Cardiac muscle cell (in vitro differentiated cells and primary cell): ENCODE measurements around the gene AP1S1. TPM values are rescaled to one million over a fixed set of nuclear protein-coding genes. Genes with fewer than 3 reads are reported as not detected.

Experiments
- DNase-seq, 2 donors: peaks; one replicate each; pipeline versions ENCODE4 v3.0.0 to v3.0.0-alpha.2; 2010 to 2017; ENCODE audit warnings: low read depth in 1 of 2, low spot score in 1 of 2
- H3K27ac ChIP-seq: fragments of 200-600 bp; sonication (generic); 2 replicates; pipeline ENCODE4 v1.5.1; 2016
- H3K27me3 ChIP-seq: fragments of 200-600 bp; sonication (generic); 2 replicates; pipeline ENCODE4 v1.6.0; 2016; ENCODE audit warnings: control low read depth
- H3K36me3 ChIP-seq: fragments of 200-600 bp; sonication (generic); 2 replicates; pipeline ENCODE4 v1.5.1; 2016; ENCODE audit warnings: control low read depth
- H3K4me1 ChIP-seq: fragments of 200-600 bp; sonication (generic); 2 replicates; pipeline ENCODE4 v1.8.1; 2017; ENCODE audit warnings: low read depth, mild to moderate bottlenecking, mixed run types
- H3K4me3 ChIP-seq: fragments of 200-600 bp; sonication (generic); 2 replicates; pipeline ENCODE4 v1.5.1; 2016; ENCODE audit warnings: mild to moderate bottlenecking
- H3K9me3 ChIP-seq: fragments of 200-600 bp; sonication (generic); 2 replicates; pipeline ENCODE4 v1.5.1; 2017; ENCODE audit warnings: low read depth, mild to moderate bottlenecking, control low read depth
- CTCF ChIP-seq: IDR thresholded peaks from 2 replicates; pipeline ENCODE4 v1.5.1; 2012; ENCODE audit warnings: low read depth, mild to moderate bottlenecking, low read length
- polyA plus RNA-seq: library from polyadenylated mRNA; unstranded; fragments of >200 nt; fragmentation: Nextera tagmentation; extraction: Ambion mirVana; gene quantifications from 2 replicates; pipeline ENCODE4 v1.2.1, GENCODE V29; 2016
- total RNA-seq: library from RNA; depleted of rRNA; stranded (reverse); fragments of >200 nt; gene quantifications from 2 replicates; pipeline ENCODE4 v1.2.3, GENCODE V29; 2016

The AP1S1 gene
- total and polyA plus RNA-seq, 2 experiments from 2014 or later: 10.1 to 51.5 TPM

DNA sequence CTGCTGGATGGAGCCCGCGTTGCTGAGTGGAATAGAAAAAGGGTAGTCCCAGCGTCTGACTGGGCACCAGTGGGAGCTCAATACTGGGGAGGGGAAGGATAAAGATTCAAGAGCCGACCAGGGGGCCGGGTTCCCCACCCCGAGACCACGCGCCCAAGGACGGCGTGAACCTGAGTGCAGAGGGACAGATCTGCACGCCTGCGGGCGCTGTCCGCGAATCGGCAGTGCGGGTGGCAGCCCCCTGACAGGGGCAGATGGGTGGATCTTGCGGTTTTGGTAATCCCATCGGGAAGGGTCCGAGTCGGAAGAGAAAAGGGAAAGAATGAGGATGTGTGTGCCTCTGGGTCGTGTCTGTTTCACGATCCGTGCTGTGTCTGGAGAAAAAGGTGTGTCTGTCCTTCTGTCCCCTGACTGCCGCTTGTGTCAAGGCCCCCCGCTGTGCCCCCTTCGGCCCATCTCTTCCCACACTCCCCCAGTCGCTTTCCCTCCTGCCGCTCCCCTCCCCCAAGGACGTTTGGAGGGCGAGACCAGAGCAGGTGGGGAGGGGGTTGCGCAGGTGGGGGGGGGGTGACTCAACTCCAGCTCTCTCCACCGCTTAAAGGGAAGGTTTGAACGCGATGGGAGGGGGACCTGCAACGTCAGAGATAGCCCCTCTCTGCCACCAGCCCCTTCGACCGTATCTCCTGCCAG, 11.8 kb downstream of the AP1S1 start:
- Histone ChIP-seq H3K4me1 (peaks cover 17% of the 10 kb centered on the region), H3K9me3 (no peaks in the 10 kb centered on the region), H3K36me3 (no peaks in the 10 kb centered on the region), H3K27ac (no peak overlapping the region), H3K27me3 (peaks cover 100% of the 10 kb centered on the region), H3K4me3 (peak overlapping the region; percentile 12)
- no peak for TF ChIP-seq CTCF
- no peak for DNase-seq

- no peak overlapping the region for H3K27ac ChIP-seq
- H3K36me3 ChIP-seq: no peaks in the 10 kb centered on the region
- no peaks in the 10 kb centered on the region for H3K9me3 ChIP-seq
- DNase-seq: no peak
- peaks cover 17% of the 10 kb centered on the region for H3K4me1 ChIP-seq
- TF ChIP-seq CTCF: no peak
- peaks cover 100% of the 10 kb centered on the region for H3K27me3 ChIP-seq
- H3K4me3 ChIP-seq: no peak overlapping the region
Measured at GRCh38 chr7:101166648-101166908, 12.3 kb downstream of the AP1S1 start.

DNA sequence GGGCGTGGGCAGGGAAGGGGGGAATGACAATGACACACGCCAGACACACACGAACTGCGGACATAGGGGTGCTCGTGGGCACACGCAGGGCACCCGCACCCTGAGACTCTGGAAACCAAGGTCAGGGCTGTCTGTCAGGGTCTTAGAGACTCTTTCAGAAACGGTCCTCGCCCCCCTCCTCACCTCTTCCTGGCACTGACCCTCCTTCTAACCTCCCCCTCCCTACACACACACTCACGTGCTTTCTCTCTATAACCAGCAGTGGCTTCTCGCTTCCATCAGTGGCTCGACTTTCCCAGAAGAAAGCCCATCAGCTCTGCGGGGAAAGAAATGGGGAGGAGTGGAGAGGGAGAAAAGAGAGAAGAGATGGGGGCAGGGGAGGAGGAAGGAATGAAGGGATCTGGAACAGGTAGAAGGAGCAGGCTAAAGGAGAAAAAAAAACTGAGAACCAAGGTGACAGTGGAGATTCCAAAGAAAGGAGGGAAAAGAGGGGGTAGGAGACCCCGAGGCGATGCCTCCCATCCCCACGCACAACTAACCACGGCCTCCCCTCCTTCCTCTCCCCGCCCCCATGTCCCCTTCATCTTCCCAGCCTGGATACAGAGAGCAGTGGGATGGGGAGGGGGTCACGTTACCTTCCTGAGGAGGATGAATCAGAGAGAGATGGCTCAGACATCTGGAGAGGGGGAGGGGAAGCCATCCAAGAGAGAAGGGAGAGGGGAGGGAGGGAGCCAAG, 12.8 kb downstream of the AP1S1 start:
- no peak for TF ChIP-seq CTCF
- Histone ChIP-seq H3K36me3 (no peaks in the 10 kb centered on the region), H3K4me3 (no peak overlapping the region), H3K4me1 (peaks cover 17% of the 10 kb centered on the region), H3K9me3 (no peaks in the 10 kb centered on the region), H3K27ac (no peak overlapping the region), H3K27me3 (peaks cover 100% of the 10 kb centered on the region)
- DNase-seq: no peak

DNA sequence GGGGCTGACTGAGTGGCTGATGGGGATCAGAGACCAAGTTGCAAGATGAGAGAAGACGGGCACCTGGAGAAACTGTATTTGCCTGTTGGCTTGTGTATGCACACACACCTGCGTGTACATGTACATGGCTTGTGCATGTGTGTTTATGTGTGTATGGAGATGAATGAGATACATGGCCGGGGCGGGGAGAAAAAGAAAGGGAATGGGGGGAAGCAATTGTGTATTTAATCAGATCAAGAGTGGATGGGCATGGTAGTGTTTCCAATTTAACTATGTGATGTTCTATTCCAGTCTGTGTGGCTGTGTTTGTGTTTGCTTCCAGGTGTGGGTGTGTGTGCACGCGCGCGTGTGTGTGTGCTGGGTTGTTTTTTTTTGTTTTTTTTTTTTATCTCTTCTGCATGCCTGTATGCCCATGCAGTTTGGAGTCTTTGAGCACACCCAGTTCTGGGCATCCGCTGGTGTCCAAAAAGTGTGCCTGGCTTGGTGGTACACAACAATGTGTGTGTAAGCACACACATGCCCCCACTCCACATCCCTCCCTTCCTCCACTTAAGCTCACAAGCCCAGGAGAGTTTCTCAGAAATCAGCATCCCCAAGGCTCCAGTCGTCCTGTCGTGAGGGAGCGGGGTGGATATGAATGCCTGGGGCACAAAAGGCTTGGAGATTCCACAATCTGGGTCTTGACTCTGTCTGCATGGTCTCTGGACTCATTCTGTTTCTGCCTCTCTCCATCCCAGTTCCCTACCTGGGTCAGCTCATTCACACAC, 13.6 kb downstream of the AP1S1 start:
- TF ChIP-seq CTCF: no peak
- Histone ChIP-seq H3K9me3 (no peaks in the 10 kb centered on the region), H3K27ac (no peak overlapping the region), H3K4me1 (peaks cover 17% of the 10 kb centered on the region), H3K36me3 (no peaks in the 10 kb centered on the region), H3K4me3 (no peak overlapping the region), H3K27me3 (peaks cover 100% of the 10 kb centered on the region)
- DNase-seq: no peak

DNA sequence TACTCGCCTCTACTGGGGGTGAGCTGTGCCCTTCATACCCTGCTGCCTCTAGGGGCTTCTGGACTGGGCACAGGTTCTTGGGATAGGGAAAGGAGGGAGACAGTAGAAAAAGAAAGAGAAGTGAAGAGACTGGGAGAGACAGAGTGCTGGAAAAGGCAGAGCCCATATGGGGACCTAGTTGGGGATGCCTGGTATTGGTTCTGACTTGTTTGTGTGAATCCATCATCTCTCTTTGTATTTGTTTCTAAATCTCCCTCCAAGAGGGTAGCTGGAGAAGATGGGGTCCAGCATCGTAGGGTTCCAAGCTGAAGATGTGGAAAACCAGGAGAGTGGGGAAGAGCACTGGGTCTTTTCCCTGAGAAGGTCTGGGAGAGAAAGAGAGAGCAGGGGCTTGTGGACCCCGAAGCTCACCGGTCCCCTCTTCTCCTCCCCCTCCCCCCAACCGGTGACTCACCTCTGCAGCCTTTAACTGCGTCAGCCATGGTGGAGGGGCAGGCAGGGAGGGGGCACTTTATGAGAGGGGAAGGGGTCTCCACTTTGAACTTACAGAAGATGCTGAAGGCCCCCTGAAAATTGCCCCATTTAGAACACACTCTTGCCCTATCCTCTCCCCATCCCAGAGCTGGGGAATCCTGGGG, 14.3 kb downstream of the AP1S1 start:
- Histone ChIP-seq H3K4me3 (no peak overlapping the region), H3K27ac (no peak overlapping the region), H3K4me1 (peaks cover 20% of the 10 kb centered on the region), H3K9me3 (no peaks in the 10 kb centered on the region), H3K36me3 (no peaks in the 10 kb centered on the region), H3K27me3 (peaks cover 100% of the 10 kb centered on the region)
- no peak for TF ChIP-seq CTCF
- DNase-seq: no peak
